GM20431 (cell line): Measurements from ENCODE around the gene OR52W1.

Experiments
- in situ Hi-C: fragments of 300-500 bp; cut with MseI, MboI; formaldehyde crosslinking; loops from one replicate; pipeline ENCODE4 v1.15.0; 2020; ENCODE audit warnings: low sequenced_read_pairs; ENCODE audit not compliant: unreplicated experiment

OR52W1 gene, protein sequence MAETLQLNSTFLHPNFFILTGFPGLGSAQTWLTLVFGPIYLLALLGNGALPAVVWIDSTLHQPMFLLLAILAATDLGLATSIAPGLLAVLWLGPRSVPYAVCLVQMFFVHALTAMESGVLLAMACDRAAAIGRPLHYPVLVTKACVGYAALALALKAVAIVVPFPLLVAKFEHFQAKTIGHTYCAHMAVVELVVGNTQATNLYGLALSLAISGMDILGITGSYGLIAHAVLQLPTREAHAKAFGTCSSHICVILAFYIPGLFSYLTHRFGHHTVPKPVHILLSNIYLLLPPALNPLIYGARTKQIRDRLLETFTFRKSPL

DNA sequence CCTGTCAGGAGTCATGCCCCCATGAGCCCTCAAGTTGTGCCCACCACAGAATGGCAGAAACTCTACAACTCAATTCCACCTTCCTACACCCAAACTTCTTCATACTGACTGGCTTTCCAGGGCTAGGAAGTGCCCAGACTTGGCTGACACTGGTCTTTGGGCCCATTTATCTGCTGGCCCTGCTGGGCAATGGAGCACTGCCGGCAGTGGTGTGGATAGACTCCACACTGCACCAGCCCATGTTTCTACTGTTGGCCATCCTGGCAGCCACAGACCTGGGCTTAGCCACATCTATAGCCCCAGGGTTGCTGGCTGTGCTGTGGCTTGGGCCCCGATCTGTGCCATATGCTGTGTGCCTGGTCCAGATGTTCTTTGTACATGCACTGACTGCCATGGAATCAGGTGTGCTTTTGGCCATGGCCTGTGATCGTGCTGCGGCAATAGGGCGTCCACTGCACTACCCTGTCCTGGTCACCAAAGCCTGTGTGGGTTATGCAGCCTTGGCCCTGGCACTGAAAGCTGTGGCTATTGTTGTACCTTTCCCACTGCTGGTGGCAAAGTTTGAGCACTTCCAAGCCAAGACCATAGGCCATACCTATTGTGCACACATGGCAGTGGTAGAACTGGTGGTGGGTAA is at the start of gene OR52W1:
Gene OR52W1 (plus strand): TSS at position 51 of the 637 bp plus-strand sequence. CDS start 0 bp downstream, at position 51.
- in situ Hi-C loops: no loop called here

DNA sequence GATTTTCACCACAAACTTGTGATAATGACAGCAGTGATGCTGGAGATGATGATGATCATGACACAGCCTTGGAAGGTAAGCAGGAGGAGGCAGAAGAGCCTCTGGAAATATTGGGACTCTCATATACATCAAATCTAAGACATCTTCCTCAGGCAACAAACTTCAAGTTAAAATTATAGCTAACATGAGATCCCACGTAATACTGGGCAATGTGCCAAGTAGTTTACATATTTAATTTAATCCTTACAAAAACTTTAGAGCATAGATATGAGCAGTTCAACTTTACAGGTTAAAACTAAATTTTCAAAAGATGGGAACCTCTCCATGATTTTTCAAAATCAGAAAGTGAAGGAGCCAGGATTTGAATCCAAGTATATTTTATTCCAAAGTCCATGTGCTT is 47.9 kb upstream of the OR52W1 start:
- in situ Hi-C loops: no loop called here

DNA sequence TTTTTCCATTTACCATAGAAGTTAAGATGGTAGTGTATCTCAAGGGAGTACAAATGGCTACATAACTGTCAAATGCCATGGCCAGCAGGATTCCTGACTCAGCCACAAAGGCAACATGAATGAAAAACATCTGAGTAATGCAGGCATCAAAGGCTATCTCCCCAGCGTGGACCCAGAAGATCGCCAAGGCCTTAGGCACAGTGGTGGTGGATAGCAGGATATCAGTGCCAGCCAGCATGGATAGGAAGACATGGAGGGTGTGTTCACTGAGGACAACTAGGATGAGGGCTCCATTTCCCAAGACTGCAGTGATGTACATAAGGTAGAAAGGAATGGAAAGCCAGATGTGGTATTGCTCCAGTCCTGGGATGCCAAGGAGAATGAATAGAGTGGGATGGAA is 46.9 kb upstream of the OR52W1 start:
- in situ Hi-C loops: no loop called here

DNA sequence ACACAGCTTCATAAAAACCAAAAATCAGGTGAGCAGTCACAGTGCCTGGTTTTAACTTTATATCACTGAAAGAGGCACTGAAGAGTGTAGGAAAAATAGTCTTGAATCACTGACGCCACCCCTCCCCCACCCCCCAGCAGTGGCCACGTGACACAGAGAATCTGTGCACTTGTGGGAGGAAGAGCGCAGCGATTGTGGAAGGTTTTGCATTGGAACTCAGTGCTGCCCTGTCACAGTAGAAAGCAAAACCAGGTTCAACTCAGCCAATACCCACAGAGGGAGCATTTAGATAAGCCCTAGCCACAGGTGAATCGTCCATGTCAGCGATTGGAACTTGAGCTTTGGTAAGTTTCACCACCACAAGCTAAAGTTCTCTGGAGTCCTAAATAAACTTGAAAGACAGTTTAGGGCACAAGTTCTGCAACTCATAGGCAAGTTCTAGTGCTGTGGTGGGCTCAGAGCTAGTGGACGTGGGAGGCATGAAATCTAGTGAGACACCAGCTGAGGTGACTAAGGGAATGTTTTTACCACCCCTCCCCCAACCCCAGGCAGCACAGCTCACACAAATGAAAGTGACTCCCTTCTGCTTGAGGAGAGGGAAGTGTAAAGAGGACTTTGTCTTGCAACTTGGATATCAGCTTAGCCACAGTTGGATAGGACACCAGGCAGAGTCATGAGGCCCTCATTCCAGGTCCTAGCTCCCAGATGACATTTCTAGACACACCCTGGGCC is 42.2 kb upstream of the OR52W1 start:
- in situ Hi-C loops: no loop called here

DNA sequence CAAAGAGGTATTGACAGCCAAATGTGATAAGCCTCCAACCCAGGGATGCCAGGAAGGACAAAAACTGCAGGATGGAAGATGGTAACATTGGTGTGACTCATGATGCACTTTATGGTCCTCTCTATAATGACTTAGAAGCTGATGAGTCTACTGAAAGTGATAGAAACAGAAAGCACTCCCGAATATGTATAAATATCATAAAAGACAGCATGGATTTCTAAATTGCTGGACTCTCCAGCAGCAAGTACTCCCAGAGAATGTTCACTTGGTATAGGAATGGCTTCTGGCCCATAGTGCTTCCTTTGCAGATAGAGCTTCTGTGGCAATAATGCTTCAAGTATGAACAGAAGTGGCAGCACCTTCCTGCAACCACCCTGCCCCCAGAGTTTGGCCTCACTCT is 28.8 kb upstream of the OR52W1 start, which contains the start of gene OR52B2:
Gene OR52B2 (minus strand): TSS at position 101 of the 400 bp plus-strand sequence. CDS start 0 bp downstream, at position 101.
- in situ Hi-C loops: no loop called here

DNA sequence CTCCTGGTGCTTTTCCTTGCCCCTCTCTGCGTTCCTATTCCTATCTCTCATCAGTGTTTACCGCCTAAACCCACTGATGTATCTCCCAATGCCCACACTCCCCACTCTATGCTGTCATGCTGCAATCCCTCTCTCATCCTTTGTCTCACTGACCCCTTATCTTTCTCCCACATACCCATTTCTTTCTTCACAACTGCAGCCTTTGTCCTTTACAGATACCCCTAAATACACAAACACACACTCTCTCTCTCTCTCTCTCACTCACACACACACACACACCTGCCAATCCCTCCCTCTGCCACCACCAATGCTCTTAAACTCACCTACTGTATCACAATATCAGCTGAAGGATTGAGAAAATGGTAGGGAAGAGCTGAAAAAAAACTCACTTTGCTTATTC is 23.6 kb upstream of the OR52W1 start:
- in situ Hi-C loops: no loop called here

DNA sequence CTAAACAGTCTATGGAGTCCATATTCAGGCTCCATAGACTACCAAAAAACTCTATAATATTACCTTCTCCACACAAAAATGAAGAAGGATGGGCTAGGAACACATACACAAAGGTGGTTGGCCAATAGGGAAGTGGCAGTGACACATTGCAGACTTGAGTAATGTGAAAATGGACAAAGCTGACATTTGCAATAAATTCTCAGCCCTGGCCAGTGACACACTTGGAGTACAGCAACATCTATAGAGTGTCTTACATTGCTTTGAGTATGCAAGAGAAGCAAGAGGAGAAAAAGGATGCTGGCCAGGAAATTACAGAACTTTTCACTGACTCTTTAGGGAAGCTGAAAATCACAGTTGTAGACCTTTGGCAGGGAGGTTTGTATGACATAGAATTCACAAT is 7.3 kb upstream of the OR52W1 start:
- in situ Hi-C loops: no loop called here

DNA sequence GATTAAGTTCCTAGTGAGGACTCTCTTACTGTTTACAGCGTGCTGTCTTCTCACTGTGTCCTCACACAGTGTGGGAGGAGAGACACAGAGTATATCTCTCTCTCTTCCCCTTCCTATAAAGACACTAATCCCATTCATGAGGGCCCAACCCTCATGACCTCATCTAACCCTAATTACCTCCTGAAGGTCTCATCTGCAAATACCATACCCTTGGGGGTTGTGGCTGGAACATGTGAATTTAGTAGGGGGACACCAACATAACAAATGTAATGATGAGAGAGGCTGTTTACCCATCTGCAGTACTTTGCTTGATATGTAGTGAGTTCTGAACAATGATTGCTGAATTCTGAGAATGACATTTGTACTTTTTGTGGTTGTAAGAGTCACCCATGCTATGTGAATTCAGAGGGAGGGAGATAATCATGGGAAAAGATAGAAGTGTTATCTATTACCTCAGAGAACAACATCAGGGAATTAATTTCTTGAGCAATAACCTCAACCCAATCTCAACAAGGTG is 4.9 kb upstream of the OR52W1 start:
- in situ Hi-C loops: no loop called here

DNA sequence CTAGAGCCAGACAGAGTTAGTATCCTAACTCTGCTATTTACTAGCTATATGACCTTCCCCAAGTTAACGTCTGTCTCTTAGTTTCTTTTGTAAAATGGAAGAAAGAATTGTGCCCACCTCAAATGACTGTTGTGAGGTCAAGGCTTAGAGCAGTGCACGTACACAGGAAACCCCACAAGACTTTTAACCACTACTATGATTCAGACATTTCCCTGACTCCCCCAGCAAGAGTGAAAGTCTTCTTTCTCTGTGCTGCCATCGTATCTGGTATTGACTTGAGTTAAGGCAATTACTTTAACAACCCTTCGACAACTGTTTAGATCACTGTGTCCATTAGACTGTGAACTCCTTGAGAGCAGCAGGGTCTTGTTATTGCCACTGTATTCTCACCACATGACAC is 2.6 kb upstream of the OR52W1 start:
- in situ Hi-C loops: no loop called here

DNA sequence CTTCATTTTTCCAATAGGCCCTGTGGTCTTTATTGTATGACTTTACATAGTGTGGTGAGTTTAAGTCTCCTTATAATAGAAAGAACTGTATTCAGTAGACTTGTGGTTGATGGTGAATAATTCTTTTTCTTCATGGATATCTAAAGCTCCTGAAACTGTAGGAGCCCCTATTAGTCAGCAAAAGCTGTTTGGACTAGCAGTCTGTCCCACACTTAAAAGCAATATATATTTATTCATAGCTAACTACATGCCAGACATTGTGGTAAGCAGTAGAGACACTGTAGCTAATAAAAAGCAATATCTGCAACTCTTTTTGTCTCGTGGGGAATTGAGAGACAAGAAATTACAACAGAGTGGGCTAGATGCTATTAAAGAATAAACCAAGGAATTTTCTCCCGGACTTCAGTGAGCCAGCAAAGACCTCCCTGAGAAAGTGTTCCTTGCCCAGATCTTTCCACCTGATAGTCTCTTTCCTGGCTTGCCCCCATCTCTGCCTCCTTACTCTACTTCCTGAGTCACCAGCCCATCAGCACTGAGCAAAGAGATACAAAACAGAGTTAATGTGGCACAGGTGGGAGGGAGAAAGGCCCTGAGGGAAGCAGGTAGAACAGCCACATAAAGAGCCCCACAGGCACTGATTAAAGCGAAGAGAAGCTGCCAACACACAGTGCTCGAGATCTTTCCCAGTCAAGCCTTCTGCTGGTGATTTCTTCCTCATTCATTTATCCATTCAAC is 1.4 kb upstream of the OR52W1 start:
- in situ Hi-C loops: no loop called here

DNA sequence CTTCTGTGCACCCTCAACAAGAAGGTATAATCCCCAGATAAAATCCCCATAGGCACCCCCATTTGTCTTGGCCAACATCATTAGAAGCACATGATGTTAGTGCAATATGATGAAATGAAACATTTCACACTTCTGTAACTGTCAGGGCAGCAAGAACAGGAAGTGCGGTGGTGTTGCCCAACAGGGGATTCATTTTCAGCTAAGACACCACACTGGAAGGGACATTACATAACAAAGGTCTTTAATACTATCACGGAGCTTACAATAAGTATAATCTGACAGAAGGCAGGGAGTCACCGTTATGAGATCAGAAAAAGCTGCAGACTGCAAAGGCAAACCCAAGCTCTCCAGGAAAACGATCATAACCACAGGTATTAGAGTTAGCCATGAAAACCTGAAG is 2.0 kb downstream of the OR52W1 start:
- in situ Hi-C loops: no loop called here

DNA sequence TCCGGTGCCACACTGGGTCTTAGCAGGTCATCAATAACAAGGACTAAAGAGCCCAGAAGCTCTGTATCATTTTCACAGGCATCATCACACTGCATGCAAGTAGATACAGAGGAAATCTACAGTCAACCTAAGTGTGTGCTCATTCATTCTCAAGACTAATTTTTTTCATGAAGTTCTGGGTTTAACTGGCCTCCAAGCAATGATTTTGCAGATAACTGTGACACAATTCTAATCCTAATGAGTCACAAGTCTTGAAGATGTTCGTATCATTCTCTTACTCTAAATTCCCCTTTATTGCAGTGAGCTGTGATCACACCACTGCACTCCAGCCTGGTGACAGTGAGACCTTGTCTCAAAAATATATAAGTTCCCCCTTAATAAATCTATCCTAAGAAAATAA is 2.5 kb downstream of the OR52W1 start:
- in situ Hi-C loops: no loop called here

DNA sequence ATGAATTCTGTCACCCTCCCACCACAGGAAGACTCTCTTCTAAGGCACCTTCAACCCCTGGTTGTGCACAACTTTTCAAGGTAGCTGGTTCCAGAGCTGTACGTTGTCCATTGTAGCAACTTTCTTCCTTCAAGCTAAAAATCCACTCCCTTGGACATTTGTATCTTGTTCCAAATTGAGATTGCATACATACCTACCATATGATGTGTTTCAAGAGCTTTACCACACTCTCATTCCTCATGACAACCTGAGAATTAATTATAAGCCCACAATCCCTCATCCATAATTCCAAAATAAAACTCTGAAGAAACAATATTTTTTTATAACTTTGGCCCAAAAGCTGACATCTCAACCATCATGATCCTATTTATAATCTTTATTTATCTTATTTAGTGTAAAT is 3.0 kb downstream of the OR52W1 start:
- in situ Hi-C loops: no loop called here

DNA sequence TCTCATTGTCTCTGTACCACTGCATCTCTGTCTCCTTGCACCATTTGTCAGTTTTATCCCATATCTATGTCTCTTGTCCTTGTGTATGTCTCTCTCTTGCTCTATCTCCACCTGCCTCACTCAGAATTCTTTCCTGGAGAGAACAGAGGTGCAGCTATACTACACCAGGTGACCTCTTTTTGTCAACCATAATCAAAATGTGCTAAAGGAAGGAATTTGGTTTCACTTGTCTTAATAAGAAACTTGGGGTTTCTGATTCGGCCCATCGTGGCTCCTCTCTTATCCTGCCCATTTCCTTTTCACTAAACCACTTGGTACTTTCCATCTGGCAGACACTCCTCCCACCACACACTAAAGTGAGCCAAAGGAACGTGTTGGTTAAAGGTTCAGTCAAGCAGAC is 4.3 kb downstream of the OR52W1 start:
- in situ Hi-C loops: no loop called here

DNA sequence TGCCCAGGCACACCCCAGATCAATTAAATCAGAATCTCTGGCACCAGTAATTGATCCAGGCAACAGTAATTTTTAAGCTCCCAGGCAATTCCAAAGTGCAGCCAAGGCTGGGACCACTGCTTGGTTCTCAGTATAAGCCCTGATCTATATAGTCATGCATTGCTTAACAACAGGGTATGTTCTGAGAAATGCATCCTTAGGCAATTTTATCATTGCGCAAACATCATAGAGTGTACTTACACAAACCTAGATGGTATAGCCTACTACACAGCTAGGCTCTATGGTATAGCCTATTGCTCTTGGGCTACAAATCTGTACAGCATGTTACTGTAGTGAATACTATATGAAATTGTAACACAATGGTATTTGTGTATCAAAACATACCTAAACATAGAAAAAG is 5.7 kb downstream of the OR52W1 start:
- in situ Hi-C loops: no loop called here

DNA sequence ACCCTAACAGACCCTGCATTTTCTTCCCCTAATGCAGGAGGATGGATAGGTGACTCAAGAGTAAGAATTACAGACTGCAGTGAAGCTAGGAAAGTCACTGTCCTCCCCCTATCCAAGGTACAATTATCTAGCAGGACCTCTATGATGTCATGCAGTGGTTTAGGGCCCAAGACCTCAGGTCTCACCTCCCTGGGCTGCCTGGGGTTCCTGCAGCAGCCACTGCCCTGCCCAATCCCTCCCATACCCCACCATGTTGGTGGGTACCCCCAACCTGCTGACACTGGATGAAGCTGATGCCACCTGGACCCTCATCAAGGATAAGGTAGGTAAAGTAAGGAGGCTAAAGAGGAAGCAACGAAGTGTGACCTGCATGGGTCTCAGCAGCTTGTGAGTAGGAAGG is 6.3 kb downstream of the OR52W1 start, which contains the start of gene C11orf42:
Gene C11orf42 (plus strand): TSS at position 192 of the 400 bp plus-strand sequence. CDS start 59 bp downstream, at position 251.
- in situ Hi-C loops: no loop called here

DNA sequence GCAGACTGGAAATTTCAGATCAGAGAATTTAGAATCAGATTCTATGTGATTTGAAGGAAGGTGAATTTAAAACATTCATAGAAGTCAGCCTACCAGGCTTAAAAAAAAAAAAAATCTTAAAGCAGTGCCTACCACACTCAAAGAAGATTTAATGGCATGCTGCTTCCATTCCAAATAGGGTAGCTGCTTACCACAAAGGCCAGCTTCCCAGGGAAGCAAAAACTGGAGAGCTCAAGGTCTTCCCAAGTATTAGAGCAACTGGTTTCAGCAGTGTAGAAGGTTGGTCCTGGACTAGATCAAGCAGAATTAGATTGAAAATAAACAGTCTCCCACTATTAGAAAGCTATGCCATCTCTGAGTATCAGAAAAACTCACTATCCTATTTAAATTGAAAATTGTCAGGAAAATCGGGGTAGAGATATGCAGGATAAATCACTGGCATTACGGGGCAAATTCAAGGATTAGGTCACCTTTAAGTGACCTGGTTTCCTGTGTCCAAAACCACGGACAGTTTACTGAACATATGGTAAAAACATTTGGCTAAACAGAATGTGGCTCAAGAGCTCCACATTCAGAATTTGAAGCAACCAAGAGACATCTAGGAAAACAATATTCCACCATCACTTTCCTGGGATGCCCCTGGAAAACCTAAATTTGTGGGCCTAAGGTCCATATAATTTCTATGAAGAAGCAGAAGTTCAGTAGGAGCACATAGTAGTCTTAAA is 7.6 kb downstream of the OR52W1 start:
- in situ Hi-C loops: no loop called here

DNA sequence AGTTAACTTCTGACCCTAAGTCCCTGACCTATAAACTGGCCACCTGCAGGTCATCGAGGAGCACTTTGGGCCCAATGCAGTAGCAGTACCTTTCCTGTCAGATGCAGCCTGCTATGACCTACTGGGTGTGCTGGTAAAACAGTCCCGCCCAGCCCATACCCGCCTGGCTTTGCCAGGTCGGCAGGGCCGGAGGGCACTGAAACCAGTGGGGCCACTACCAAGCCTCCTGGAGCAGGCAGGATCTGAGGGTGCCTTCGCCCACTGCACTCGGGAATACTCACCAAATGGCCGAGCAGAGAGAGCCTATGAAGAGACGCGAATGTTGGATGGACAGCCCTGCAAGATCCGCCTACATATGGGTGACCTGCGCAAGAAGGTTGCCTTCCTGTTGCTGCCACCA is 10.8 kb downstream of the OR52W1 start:
- in situ Hi-C loops: no loop called here

DNA sequence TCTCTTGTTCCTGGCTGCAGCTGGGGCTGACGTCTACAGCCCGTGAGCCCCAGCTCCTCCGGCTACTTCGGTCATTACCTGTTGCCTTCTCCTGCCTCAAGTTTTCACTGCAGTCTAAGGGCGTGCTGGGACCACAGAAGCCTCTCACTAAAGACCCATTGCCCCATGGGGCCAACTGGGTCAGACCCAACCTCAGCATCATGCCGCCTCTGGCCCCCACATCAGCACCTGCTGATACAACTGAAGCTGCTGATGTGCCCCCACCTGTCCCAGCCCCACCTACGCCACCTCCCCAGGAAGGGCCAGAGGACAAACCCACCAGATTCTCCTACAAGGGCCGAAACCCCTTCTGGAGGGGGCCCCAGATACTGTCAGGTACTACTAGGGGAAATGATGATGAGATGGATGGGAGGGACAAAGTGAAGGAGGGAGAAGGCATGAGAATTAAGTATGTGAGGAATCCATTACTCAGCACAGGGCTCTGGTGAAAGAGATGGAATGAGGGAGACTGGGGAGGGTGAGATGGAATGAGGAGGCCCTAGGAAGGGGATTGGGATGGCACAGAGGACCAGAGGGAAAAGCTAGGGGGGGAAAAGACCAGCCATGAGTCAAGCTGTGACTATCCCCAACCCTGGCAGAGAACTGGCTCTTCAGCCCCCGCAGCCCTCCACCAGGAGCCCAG is 11.4 kb downstream of the OR52W1 start:
- in situ Hi-C loops: no loop called here
